Activated T-helper 1 cell treated with anti-CD3 and anti-CD28 coated beads, Interleukin-12 subunit alpha, Interleukin-12 subunit beta, Interleukin-2, Interleukin-4 antibody, amounts not matched to agents 30 ng/mL and 10 ng/mL and 1 ng/mL, durations not matched to agents 14 hours and 24 hours and 36 hours (primary cell): Measurements from ENCODE around the gene S100A16. TPM values are rescaled to one million over a fixed set of nuclear protein-coding genes. Genes with fewer than 3 reads are reported as not detected.
A peak's percentile ranks its signal among the peaks of the same experiment; 100 is the strongest.

Experiments
- DNase-seq: peaks from one replicate; pipeline ENCODE4 v3.0.0; 2021; ENCODE audit warnings: low spot score
- H3K27ac Mint-ChIP-seq: one replicate; pipeline ENCODE4 v1.8.0; 2021; ENCODE audit warnings: mild to moderate bottlenecking, mixed read lengths
- H3K27me3 Mint-ChIP-seq: one replicate; pipeline ENCODE4 v1.8.0; 2022; ENCODE audit warnings: mild to moderate bottlenecking, moderate library complexity, mixed read lengths; ENCODE audit not compliant: insufficient read depth
- H3K36me3 Mint-ChIP-seq: one replicate; pipeline ENCODE4 v1.8.0; 2021; ENCODE audit warnings: low read depth, mixed read lengths
- H3K4me1 Mint-ChIP-seq: one replicate; pipeline ENCODE4 v1.8.0; 2021; ENCODE audit warnings: low read depth, mixed read lengths
- H3K4me3 Mint-ChIP-seq: one replicate; pipeline ENCODE4 v1.8.0; 2021; ENCODE audit warnings: mild to moderate bottlenecking, moderate library complexity, mixed read lengths
- H3K9me3 Mint-ChIP-seq: one replicate; pipeline ENCODE4 v1.8.0; 2021; ENCODE audit warnings: mixed read lengths
- intact Hi-C: fragments of 100-400 bp; cut with micrococcal nuclease; formaldehyde crosslinking; loops from one replicate; pipeline ENCODE4 v1.15.1; 2024
- total RNA-seq: library from RNA; stranded (reverse); gene quantifications from 2 replicates; pipeline ENCODE4 v1.2.3, GENCODE V29; 2022

The S100A16 gene
- total RNA-seq, 1 donor from 2014 or later = not detected

GRCh38 chr1:153633161-153633753 is 20.3 kb upstream of the S100A16 start:
- peak overlapping the region; percentile 97 for H3K4me3 Mint-ChIP-seq
- peaks cover 45% of the 10 kb centered on the region for H3K4me1 Mint-ChIP-seq
- peaks cover 21% of the 10 kb centered on the region for H3K36me3 Mint-ChIP-seq
- no peaks in the 10 kb centered on the region for H3K9me3 Mint-ChIP-seq
- DNase-seq = peak; percentile 12
- intact Hi-C loops = loop anchor here (1.0 to 5.0 kb wide), 4 partner anchors 16 to 97 kb away; partner anchors contain the start of genes S100A2 and S100A4
- H3K27me3 Mint-ChIP-seq = no peaks in the 10 kb centered on the region
- H3K27ac Mint-ChIP-seq = peak overlapping the region; percentile 100

- H3K27ac Mint-ChIP-seq = peak overlapping the region; percentile 63
- peaks cover 33% of the 10 kb centered on the region for H3K4me1 Mint-ChIP-seq
- no peaks in the 10 kb centered on the region for H3K27me3 Mint-ChIP-seq
- no peaks in the 10 kb centered on the region for H3K9me3 Mint-ChIP-seq
- peaks cover 10% of the 10 kb centered on the region for H3K36me3 Mint-ChIP-seq
- no peak for DNase-seq
- intact Hi-C loops = loop anchor here (5.0 kb wide), 1 partner anchor 64 kb away; the partner anchor contains the start of gene S100A2
- H3K4me3 Mint-ChIP-seq = no peak overlapping the region
Measured at GRCh38 chr1:153631047-153632022, 18.4 kb upstream of the S100A16 start.

DNA sequence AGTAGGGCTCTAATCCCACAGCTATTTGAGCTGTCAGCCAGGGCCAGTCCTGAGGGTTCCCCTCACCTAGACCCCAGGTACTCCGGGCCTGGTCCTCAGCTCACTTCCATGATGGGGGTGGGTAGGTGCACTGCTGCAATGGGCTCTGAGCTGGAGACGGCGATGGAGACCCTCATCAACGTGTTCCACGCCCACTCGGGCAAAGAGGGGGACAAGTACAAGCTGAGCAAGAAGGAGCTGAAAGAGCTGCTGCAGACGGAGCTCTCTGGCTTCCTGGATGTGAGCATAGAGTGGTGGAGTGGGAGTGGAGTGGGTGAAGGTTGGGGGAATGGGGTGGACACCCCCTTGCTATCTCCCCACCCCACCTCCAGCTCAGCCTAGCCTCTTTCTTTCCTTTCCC is 17.4 kb upstream of the S100A16 start:
- H3K9me3 Mint-ChIP-seq = no peaks in the 10 kb centered on the region
- no peak for DNase-seq
- no peaks in the 10 kb centered on the region for H3K27me3 Mint-ChIP-seq
- no peak overlapping the region for H3K4me3 Mint-ChIP-seq
- H3K36me3 Mint-ChIP-seq = peaks cover 8% of the 10 kb centered on the region
- no peak overlapping the region for H3K27ac Mint-ChIP-seq
- intact Hi-C loops = loop anchor here (5.0 kb wide), 1 partner anchor 63 kb away; the partner anchor contains the start of gene S100A2
- H3K4me1 Mint-ChIP-seq = peaks cover 26% of the 10 kb centered on the region

GRCh38 chr1:153629971-153630370 is 17.0 kb upstream of the S100A16 start:
- peaks cover 7% of the 10 kb centered on the region for H3K36me3 Mint-ChIP-seq
- no peaks in the 10 kb centered on the region for H3K27me3 Mint-ChIP-seq
- H3K27ac Mint-ChIP-seq = no peak overlapping the region
- H3K9me3 Mint-ChIP-seq = no peaks in the 10 kb centered on the region
- no peak overlapping the region for H3K4me3 Mint-ChIP-seq
- DNase-seq = no peak
- peaks cover 26% of the 10 kb centered on the region for H3K4me1 Mint-ChIP-seq
- intact Hi-C loops = loop anchor here (5.0 kb wide), 1 partner anchor 63 kb away; the partner anchor contains the start of gene S100A2

DNA sequence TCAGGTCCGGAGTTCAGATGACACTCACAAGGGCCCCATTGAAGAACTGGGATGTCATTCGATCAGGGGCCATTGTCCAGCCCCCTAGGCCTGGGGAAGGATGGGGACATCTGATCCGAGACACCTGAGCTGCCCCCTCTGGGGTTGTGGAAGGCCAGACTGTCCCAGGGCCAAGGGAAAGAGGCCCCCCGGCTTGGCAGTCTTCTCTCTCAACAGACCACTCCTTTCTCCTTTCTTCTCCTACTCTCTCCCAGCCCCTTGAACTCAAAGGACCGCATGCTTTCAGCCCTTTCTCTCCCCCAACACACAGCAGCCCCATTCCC is 16.4 kb upstream of the S100A16 start:
- peaks cover 4% of the 10 kb centered on the region for H3K36me3 Mint-ChIP-seq
- no peak for DNase-seq
- peaks cover 26% of the 10 kb centered on the region for H3K4me1 Mint-ChIP-seq
- intact Hi-C loops = no loop called here
- H3K9me3 Mint-ChIP-seq = no peaks in the 10 kb centered on the region
- H3K27ac Mint-ChIP-seq = no peak overlapping the region
- no peaks in the 10 kb centered on the region for H3K27me3 Mint-ChIP-seq
- no peak overlapping the region for H3K4me3 Mint-ChIP-seq

DNA sequence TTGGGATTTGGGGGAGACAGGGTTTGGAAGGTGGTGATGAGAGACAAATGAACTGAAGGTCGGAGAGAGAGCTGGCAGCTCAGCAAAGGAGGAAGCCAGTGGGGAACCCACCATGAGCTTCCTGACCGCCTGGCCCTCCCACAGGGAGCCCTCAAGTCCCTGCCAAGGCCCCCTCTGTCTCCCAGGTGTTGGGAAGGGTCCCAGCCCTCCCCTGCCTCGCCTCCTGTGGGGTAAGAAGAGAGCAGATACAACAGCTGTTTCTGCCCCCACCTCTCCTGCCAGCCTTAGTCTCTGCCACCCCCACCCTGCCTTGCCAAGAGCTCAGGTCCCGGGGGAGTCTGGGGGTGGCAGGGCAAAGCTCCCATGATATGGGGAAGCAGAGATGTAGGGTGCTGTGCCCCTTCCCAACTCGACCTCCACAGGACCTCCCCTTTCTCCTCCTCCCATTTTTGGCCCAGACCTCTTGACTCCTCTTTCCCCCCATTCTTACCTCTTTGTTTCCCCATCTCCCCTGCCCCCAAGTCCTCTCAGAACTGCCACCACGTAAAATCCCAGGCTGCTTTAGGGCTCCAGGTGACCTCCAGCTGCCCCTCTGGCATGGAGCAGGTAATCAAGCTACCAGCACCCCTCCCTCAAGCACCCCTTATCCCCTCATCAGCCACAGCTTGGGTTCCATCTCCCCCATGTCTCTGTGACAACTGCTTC is 15.9 kb upstream of the S100A16 start:
- Mint-ChIP-seq H3K9me3 (no peaks in the 10 kb centered on the region), H3K36me3 (no peaks in the 10 kb centered on the region), H3K4me1 (peaks cover 24% of the 10 kb centered on the region), H3K27ac (no peak overlapping the region), H3K27me3 (no peaks in the 10 kb centered on the region), H3K4me3 (no peak overlapping the region)
- intact Hi-C loops = no loop called here
- no peak for DNase-seq

DNA sequence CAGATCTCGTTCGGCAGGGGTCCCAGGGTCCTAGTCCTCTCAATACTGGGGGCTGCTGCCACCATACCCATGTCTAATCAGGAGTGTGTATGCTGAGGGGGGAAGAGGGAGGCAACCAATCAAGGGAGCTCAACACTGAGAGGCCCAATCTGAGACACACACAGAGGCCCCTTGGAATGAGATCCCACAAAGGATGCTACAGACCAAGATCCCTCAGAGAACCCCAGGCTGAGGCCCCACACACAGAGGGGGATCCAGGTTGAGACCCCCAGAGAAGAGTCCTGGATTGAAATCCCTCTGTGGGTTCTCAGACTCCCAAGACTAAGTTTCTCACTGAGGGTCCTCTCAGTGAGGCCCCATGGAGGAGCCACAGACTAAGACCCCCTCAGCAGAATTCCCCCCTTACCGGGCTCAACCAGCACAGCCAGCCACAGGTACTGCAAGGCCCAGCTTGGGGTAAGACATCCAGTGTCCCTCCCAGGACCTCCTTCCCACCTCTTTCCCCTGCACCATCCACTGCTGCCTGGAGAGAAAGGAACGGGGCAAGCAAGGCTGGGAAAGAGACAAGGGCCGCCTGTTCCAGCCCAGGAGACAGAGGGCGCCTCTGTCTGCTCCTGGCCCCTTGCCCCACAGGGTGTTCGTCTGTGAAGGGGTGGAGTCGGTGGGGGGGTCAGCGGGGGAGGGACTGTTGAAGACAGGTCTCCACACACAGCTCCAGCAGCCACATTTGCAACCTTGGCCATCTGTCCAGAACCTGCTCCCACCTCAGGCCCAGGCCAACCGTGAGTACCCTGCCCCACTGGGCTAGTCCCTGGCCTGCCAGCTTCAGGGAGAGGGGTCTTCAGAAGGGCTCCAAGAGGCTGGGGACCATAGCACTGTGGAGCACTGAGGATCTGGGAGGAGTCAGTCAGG is 15.0 kb upstream of the S100A16 start, which contains the start of gene S100A1:
TSS of gene S100A1 (plus strand) at position 720 of the 912 bp plus-strand sequence. CDS start 2,088 bp downstream, outside the sequence.
- Mint-ChIP-seq H3K4me1 (peaks cover 16% of the 10 kb centered on the region), H3K27ac (no peak within 1 kb of the TSS), H3K9me3 (no peaks in the 10 kb centered on the region), H3K27me3 (no peaks in the 10 kb centered on the region), H3K36me3 (no peaks in the 10 kb centered on the region), H3K4me3 (no peak within 1 kb of the TSS)
- intact Hi-C loops = no loop called here
- no peak for DNase-seq

- Mint-ChIP-seq H3K9me3 (no peaks in the 10 kb centered on the region), H3K27me3 (no peaks in the 10 kb centered on the region), H3K36me3 (no peaks in the 10 kb centered on the region), H3K4me1 (peaks cover 14% of the 10 kb centered on the region), H3K4me3 (no peak within 1 kb of the TSS), H3K27ac (no peak within 1 kb of the TSS)
- intact Hi-C loops = no loop called here
- no peak for DNase-seq
Measured at GRCh38 chr1:153626904-153627714, 14.2 kb upstream of the S100A16 start, which contains the start of gene S100A13. TSS of gene S100A13 (minus strand) at chr1:153627505. CDS start at chr1:153626472, 1,033 bp downstream.

DNA sequence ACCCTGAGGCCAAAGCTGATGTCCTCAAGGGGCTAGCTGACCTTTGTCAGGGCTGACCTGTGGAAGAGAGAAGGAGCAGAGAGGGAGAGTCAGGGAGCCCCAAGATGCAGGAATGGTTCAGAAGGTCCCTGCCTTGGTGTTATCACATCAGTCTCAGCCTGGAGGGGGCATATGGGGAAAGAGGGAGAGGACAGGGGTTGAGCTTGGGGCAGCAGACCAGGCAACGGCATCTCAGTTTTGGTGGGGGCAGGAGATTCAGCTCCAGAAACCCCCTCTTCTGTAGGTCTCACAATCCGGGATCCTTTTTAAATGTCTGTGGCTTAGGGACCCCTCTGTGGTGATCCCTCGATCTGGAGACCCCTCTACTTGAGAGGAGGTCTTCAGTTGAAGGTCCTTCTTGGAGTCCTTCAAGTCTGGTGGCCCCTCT is 13.6 kb upstream of the S100A16 start:
- H3K4me1 Mint-ChIP-seq = peaks cover 9% of the 10 kb centered on the region
- H3K4me3 Mint-ChIP-seq = no peak overlapping the region
- no peak for DNase-seq
- H3K27me3 Mint-ChIP-seq = no peaks in the 10 kb centered on the region
- no peaks in the 10 kb centered on the region for H3K36me3 Mint-ChIP-seq
- intact Hi-C loops = no loop called here
- H3K27ac Mint-ChIP-seq = no peak overlapping the region
- H3K9me3 Mint-ChIP-seq = no peaks in the 10 kb centered on the region

- H3K9me3 Mint-ChIP-seq = no peaks in the 10 kb centered on the region
- no peaks in the 10 kb centered on the region for H3K36me3 Mint-ChIP-seq
- H3K4me1 Mint-ChIP-seq = no peaks in the 10 kb centered on the region
- H3K27ac Mint-ChIP-seq = no peak overlapping the region
- intact Hi-C loops = no loop called here
- no peaks in the 10 kb centered on the region for H3K27me3 Mint-ChIP-seq
- no peak for DNase-seq
- no peak overlapping the region for H3K4me3 Mint-ChIP-seq
Measured at GRCh38 chr1:153624965-153625611, 12.2 kb upstream of the S100A16 start.

GRCh38 chr1:153623101-153623500 is 10.2 kb upstream of the S100A16 start:
- no peak overlapping the region for H3K27ac Mint-ChIP-seq
- H3K4me3 Mint-ChIP-seq = no peak overlapping the region
- no peaks in the 10 kb centered on the region for H3K27me3 Mint-ChIP-seq
- no peak for DNase-seq
- H3K4me1 Mint-ChIP-seq = peaks cover under 1% of the 10 kb centered on the region
- no peaks in the 10 kb centered on the region for H3K36me3 Mint-ChIP-seq
- no peaks in the 10 kb centered on the region for H3K9me3 Mint-ChIP-seq
- intact Hi-C loops = no loop called here
